KBM-7 (cell line): Measurements from ENCODE around the gene NHSL2.

Experiments
- DNase-seq: peaks from one replicate; pipeline ENCODE4 v3.0.0-alpha.2; 2015
- in situ Hi-C: fragments of 300-500 bp; cut with MboI; formaldehyde crosslinking; loops from 2 replicates; pipeline ENCODE4 v1.14.3; 2020; ENCODE audit warnings: low sequenced_read_pairs, low pct_unique_long_range_greater_than_20kb, mixed read lengths

Gene NHSL2

DNA sequence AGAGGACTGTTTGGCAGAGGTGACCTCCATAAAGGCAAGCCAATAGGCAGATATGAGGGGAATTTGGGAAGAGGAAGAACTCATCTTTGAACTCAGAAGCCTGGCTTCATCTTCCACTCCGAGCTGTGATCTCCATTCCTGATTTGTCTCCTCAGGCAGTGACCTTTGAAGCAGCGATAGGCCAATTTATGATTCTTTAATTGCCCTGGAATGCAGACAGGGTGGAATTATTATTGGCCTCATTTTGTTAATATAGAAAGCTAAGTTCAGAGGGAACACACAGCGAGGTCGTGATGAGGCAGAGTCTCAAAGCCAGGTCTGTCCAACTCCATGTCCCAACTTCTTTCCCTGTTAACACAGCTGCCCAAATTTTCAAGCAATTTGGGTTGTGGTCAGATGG lies 204.2 kb downstream of the NHSL2 start:
- in situ Hi-C loops = no loop called here
- no peak for DNase-seq

DNA sequence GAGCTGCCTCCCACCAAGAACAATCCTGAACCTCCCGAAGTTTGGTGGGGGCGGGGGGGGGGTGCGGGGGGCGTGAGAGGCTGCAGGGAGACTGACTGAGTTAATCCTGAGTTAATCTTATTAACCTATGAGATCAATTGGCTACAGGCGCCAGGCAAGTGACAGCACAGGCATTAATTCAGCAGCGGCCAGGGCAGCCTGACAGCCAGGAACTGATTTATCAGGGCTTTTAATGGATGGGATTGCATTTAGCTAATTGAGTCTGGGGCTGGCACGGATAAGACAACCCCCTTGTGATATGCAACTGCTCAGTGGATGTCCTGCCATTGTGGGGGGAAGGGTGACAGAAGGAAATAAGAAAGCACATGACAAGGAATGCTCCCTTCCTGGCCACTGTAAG lies 204.7 kb downstream of the NHSL2 start:
- in situ Hi-C loops = no loop called here
- DNase-seq = no peak

DNA sequence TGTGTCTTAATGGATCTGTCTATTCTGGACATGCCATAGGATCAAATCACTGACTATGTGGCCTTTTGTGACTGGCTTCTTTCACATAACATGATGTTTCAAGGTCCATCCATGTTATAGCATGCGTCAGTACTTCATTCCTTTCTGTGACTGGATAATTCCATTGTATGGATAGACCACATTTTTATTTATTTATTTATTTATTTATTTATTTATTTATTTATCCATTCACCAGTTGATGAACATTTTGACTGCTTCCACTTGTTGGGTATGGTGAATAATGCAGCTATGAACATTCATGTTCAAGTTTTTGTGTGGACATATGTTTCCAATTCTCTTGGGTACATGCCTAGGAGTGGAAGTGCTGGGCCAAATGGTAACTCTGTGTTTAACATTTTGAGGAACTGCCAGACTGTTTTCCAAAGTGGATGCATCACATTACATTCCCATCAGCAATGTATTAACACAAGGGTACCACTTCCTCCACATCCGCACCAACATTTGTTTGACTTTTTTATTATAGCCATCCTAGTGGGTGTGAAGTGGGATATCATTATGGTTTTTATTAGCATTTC lies 207.1 kb downstream of the NHSL2 start:
- no peak for DNase-seq
- in situ Hi-C loops = no loop called here

DNA sequence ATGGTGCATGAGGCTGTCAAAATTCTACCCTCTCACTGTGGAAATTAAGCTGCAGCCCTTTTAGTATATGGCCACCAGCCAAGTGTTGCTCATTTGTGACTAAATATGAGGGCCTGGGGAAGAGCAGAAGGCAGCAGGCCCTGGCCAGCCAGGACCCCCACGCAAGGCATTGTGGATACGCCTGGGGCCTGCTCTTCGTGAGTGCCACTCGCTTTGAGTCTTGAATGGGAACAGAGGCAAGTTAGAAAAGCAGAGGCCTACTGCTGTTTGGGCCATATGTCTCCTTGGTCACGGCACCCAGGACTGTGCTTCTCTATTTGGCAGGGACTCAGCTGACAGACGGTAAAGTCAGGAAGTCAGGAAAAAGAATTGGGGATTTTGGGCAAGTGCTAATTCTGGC lies 210.2 kb downstream of the NHSL2 start:
- in situ Hi-C loops = no loop called here
- DNase-seq = no peak

DNA sequence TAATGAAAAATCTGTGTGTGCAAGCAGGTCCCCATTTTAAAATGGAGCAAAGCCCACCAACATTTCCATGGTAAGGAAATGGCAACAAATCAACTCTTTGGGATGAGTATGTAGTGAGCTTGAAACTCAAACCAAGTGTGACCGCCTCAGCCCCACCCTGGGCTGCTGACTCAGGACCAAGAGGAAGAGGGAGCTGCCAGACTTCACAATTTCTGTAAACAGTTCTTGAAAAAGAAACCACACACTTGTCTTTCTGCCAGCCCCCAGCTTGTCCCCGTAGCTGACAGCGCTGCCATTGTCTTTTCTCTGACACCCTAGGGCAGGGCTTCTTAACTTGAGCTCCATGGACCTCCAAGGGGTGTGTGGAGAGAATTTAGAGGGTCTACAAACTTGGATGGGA lies 210.7 kb downstream of the NHSL2 start:
- DNase-seq = peak; percentile 83
- in situ Hi-C loops = no loop called here

DNA sequence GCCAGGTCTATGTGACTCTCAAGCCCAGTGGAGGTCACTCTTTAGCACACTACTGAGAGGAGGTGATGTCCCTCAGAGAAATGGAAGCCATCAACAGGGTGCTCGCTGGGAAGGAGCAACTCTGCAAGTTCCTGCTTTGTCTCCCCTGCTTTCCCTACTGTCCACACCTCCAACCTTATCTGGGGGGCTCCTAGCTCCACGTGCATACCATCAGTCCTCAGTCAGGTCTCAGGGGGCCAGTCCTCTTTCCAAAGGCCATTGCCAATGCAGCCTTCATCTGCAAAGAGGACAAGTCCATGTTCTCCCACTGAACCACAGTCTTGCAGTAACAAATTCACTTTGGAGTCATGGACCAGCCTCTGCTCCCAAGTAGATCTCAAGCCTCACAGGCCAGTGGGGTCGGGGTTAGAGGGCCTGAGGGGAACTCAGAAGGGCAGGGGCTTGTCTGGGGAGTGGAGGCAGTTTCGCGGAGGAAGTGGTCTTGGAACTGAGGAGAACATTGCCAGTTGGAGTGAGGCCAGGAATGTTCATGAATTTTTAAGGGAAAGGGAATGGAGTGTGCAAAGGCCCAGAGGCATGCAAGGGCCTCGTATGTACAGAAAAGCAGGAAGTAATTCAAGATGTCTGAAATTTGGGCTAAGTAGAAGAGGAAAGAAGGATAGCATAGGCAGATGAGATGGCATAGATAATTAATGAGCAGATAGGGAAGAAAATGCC lies 212.1 kb downstream of the NHSL2 start:
- in situ Hi-C loops = no loop called here

DNA sequence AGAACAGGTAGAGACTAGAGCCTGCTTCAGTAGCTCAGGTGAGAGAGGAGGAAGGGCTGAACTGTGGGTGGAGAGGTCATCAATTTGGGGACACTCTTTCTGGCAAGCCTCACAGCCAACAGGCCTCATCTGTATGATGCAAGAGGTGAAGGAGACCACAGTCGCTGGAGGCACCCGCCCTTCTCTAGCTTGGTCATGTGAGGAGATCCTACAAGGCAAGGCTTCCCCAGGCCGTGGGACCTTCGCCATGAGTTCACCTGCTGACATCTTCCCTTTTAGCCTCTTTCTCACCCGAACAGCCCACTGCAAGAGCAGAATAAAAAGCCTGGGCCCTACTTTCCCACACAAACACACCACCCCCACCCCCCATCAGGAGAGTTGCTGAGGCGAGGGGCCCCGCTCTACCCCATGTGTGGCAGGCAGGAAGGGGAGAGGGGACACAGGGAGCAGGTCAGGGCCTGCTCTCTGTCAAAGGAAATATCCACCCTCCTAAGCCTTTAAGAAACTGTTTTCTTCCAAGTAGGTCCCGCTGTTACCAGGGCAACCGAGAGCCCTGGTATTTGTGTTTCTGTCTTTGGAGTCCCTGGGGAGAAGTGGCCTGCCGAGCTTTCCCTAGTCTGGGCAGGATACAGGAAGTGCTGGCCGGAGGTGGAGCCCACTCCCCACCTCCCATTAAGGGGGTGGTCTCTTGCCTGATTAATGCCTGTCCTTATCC lies 213.0 kb downstream of the NHSL2 start:
- in situ Hi-C loops = no loop called here
- peak; percentile 65 for DNase-seq

More for the DNA sequence above, 212.1 kb downstream of the NHSL2 start:
- no peak for DNase-seq

DNA sequence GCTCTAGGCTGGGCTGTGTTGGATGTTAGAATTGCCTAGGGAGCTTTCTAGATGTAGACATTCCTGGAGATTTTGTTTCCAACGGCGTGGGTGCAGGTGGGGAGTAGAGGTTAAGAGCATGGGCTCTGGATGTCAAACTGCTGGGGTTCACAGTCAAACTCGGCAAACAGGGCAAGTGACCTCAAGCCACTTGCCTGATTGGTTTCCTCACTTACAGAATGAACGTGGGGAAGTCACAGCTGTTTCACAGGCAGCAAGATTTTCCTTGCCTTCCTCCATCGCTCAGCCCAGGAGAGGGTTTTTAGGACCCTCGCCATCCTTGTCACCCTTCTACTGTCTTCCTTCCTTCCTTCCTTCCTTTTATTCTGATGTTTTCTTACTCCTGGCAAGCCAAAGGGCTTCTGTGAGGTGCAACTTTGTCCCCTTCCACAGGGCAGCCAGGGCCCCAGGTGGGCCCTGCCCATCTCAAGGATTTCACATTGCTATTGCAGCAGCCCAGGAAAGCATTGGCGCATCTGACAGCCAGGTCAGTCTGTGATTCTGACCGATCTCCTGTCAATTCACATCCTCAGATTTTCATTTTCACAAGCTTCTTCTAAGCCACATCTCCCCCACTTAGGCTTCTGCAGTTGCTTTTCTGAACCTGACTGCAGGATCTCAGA lies 214.0 kb downstream of the NHSL2 start:
- in situ Hi-C loops = no loop called here
- no peak for DNase-seq

DNA sequence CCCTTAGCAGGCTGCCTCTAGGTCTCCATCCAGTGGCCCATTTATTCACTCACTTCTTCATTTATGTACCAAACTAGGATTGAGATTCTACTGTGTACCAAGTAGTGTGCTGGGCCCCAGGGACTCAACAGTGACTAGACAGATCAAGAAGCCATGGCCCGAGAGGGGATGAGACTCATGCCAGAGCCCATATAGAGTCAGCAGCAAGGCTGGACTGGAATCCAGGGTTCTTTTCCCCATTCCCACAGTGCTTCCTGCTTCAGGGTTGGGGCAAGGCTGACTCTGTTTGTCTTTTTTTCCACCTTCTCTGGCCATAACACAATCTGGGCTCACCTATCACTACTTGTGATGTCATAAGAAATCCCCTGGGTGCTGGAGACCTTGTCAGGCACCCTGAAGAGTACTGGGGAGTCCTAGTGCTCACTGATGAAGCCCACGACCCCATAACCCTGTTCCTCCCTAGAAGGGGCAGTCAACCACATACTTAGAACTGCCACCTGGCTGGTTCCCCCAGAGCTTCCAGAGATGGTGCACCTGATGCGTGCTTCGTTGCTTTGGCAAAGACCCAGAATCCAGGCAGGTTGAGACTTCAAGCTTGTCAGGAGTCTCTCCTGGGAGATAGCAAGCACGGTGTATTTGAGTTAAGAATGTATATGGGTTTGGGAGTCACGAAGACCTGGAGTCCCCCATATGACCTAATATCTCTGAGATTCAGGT lies 214.8 kb downstream of the NHSL2 start:
- in situ Hi-C loops = no loop called here
- no peak for DNase-seq

DNA sequence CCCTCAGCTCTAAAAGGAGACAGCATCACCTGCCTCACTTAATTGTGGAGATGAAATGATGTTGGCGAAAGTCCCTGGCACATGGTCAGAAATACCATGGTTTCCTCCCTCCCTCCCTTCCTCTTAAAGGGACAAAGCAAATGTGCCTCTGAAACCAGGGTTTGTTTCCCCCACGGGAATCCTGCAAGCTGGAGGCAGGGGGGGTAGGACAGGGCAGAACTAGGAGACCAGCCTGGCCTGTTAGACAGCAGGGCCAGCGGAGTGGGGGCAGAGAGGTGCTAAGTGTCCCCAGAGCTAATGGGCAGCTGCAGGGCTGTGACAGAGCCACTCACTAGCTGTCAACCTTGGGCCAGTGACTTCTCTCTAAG lies 215.4 kb downstream of the NHSL2 start:
- DNase-seq = no peak
- in situ Hi-C loops = no loop called here

DNA sequence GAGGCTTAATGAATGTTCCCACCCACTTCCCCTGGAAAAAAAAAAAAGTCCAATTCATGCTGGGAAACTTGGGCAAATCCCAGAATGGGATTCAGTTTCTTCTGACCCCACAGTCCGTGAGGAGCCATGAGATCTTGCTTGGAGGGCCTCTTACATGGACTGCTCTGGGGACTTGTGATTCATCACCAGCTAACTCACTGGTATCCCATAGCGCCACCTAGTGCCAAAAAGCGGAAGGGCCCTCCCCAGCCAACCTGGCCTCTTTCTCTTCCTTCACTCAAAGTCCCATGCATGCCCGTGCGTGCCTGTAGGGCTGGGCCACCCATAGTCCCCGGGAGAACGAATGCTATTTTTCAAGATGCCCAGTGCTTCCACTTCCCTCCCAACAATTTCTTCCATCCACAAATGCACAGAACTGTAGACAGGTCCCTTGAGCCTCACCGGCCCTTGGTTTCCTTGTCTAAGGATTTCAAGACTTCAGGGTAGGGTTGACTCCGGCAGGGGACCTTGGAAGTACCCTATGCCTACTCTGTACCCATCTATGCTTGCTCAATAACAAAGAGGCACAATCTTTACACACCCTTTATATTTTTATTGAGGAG lies 216.0 kb downstream of the NHSL2 start:
- in situ Hi-C loops = no loop called here

DNA sequence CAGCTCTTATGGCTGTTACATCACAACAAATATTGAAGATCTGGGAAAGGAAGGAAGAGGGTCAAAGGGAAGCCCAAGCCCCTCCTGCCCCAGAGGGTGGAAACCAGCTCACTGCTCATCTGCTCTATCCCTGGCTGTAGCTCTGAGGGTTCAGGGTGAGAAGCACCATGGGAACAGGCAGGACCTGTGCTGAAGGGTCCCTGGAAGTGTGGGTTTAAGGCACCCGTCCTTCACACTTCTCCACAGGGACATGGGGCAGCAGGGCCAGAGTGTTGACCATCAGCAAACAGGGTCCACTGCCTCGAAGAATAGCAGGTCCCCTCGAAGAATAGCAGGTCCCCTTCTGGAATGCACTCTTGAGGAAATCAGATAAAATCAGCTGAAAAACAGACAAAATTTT lies 216.7 kb downstream of the NHSL2 start:
- no peak for DNase-seq
- in situ Hi-C loops = no loop called here

More for the DNA sequence above, 216.0 kb downstream of the NHSL2 start:
- DNase-seq = peak; percentile 98

DNA sequence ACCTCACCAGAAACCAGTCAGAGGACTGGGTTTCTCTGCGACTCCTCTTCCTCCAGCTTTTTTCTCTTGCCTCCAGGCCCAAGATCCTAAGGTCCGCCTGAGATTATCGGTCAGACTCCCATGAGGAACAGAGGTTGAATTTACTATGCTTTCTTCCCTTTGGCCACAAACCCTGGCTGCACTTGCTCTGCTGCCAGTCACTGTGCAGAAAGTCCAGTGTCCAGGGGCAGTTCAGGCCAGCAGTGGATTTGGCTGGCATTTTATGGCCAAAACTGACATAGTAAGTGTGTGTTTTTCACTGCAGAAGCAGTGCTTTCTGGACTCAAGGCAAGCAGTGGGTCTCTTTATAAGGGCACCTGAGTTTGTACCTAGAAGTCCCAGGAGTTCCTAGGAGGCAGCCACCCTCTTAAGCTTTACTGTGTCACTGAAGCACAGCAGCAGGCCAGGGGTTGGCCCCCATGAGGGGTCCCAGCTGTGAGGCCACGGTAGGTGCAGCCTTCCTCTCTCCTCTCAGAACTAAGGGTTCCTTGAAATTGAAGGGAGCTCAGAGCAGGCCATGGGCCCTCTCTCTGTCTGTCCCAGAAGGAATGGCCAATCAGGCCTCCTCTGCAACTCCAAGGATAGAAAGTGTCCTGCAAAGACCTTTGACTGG lies 217.7 kb downstream of the NHSL2 start:
- no peak for DNase-seq
- in situ Hi-C loops = no loop called here

DNA sequence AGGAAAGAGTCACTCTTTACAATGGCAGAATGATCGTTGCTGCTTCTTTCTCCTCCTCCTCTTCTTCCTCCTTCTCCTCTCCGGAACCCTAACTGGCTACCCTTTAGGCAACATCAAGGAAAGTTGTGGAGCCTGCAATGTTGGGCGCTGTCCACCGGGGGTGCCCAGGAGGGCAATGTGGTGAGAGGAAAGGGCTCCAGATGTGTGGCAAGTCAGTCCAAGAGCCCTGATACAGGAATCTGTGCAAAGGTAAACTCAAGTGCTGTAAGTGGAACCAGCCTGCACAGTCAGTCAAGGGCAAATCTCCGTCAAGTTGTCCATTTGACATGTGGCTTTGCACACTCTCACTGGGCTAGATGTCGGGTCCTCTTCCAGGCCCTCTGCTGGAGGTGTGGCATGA lies 218.2 kb downstream of the NHSL2 start:
- in situ Hi-C loops = no loop called here
- peak; percentile 62 for DNase-seq

DNA sequence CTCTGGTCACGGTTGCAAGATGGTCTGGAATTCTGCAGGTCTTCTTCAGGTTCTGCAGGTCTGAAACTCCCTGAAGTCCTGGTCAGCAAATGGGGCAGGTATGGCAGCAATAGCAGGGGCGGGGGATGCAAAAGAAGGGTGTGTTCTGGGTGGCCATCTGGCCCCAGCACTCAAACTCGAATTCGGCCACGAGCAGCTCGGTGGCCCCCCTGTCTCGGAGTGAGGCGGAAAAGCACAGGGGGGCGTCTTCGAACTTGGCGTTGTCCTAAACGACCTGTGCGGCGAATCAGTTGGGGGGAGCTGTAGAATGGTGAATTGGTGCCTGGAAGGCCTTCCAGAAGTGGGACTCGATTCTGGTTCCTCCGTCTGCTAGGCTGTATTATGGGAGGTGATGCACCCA lies 219.0 kb downstream of the NHSL2 start:
- no peak for DNase-seq
- in situ Hi-C loops = no loop called here

DNA sequence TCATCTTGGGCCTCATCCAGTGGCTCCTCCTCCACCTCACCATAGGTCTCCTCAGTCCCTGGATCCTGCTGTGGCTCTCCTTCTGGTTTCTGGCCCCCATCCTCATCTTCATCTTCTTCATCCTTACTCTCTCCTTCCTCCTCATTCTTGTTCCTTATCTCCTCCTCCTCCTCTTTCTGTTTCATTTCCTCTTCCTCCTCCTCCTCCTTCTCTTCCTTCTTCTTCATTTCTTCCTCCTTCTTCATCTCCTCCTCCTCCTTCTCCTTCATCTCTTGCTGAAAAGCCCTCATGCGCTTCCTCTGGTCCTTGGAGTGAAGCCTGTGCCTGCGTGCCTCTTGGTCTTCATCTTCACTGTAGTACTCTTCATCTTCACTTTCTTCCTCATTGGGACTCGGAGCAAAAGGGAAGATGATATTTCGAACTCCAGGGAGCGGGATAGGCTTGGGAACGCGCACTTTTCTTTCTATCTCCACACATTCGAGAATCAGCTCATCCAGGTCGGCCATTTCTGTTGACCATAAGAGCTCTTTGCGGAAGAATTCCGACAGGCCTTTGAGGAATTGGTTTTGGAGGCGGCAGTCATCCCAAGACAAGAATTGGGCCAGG lies 219.6 kb downstream of the NHSL2 start:
- in situ Hi-C loops = no loop called here
- no peak for DNase-seq

DNA sequence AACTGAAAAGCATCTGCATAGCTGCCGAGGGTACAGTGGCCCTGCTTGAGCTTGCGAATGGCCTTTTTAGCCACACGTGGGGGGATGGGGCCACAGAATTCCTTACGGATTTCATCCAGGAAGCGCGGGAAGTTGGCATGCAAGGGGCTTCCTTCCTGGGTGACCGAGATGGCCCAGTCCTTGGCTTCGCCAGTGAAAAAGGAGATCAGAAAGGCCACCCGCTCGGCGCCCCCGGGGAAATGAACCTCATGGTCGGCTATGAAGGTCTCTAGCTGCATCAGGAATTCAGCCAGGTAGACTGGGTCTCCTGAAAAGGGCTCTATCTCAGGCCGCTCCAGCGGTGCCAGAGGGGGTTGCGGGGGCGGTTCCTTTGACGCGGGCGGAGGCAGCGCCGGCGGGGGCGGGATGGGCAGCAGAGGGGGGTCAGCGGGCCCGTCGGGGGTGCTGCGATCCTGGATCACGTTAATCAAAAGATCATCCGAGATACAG lies 220.2 kb downstream of the NHSL2 start:
- no peak for DNase-seq
- in situ Hi-C loops = no loop called here
